Epithelial cell of esophagus (primary cell): Measurements from ENCODE around the gene MBLAC1.
"Not testable (repeated sequence)": the region's sequence is repeated elsewhere in the genome, so short reads cannot be mapped to it uniquely, and the experiment has no call there.

Experiments used
- DNase-seq: peaks from one replicate; pipeline ENCODE4 v3.0.0; 2010; ENCODE audit warnings: low read depth
- H3K4me3 ChIP-seq: 2 replicates; pipeline ENCODE4 v1.5.1; 2011; ENCODE audit warnings: mild to moderate bottlenecking, low read length, control low read depth
- TF ChIP-seq, protein P1 (sequence below): IDR thresholded peaks from 2 replicates; pipeline ENCODE4 v1.5.1; 2011; ENCODE audit warnings: low read depth, mild to moderate bottlenecking, low read length, control low read depth, inconsistent platforms; ENCODE audit not compliant: insufficient read depth; ENCODE audit errors: missing control alignments

The MBLAC1 gene

DNA sequence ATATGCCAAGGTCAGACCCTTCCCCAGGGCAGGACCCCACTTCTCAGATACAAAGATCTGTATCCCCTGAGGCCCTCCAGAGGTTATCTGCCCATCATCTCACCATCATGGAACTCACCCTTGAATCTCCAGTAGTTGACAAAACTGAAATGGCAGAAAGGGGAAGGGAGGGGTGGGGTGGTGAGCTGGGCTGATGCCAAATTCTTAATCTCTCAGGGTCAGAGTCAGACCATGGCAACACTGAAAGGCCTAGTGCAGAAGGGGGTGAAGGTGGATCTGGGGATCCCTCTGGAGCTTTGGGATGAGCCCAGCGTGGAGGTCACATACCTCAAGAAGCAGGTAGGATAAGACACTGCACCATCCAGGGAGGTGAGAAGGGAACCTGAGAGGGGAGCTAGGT lies 4.2 kb upstream of the MBLAC1 start:
- H3K4me3 ChIP-seq, result no peak overlapping the region
- TF ChIP-seq, protein P1, sequence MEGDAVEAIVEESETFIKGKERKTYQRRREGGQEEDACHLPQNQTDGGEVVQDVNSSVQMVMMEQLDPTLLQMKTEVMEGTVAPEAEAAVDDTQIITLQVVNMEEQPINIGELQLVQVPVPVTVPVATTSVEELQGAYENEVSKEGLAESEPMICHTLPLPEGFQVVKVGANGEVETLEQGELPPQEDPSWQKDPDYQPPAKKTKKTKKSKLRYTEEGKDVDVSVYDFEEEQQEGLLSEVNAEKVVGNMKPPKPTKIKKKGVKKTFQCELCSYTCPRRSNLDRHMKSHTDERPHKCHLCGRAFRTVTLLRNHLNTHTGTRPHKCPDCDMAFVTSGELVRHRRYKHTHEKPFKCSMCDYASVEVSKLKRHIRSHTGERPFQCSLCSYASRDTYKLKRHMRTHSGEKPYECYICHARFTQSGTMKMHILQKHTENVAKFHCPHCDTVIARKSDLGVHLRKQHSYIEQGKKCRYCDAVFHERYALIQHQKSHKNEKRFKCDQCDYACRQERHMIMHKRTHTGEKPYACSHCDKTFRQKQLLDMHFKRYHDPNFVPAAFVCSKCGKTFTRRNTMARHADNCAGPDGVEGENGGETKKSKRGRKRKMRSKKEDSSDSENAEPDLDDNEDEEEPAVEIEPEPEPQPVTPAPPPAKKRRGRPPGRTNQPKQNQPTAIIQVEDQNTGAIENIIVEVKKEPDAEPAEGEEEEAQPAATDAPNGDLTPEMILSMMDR, result no peak

DNA sequence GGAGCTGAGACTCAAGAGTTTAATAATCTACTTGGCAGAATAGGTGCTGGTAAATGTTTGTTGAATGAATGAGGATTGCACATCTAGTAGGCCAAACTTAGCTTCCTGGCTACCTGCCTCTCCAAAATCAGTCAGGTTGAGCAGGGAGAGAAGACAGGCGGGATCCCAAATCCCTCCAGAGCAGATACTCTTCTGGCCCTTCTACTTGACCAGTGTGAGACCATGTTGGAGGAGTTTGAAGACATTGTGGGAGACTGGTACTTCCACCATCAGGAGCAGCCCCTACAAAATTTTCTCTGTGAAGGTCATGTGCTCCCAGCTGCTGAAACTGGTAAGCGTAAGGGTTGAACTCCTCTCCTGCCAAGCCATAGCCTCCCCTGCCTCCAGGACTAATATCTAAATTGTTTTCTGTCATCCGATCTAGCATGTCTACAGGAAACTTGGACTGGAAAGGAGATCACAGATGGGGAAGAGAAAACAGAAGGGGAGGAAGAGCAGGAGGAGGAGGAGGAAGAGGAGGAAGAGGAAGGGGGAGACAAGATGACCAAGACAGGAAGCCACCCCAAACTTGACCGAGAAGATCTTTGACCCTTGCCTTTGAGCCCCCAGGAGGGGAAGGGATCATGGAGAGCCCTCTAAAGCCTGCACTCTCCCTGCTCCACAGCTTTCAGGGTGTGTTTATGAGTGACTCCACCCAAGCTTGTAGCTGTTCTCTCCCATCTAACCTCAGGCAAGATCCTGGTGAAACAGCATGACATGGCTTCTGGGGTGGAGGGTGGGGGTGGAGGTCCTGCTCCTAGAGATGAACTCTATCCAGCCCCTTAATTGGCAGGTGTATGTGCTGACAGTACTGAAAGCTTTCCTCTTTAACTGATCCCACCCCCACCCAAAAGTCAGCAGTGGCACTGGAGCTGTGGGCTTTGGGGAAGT lies 2.2 kb upstream of the MBLAC1 start:
- TF ChIP-seq, protein P1, result no peak
- no peak overlapping the region for H3K4me3 ChIP-seq
- DNase-seq, result no peak

More for the DNA sequence above, 4.2 kb upstream of the MBLAC1 start:
- DNase-seq, result no peak

DNA sequence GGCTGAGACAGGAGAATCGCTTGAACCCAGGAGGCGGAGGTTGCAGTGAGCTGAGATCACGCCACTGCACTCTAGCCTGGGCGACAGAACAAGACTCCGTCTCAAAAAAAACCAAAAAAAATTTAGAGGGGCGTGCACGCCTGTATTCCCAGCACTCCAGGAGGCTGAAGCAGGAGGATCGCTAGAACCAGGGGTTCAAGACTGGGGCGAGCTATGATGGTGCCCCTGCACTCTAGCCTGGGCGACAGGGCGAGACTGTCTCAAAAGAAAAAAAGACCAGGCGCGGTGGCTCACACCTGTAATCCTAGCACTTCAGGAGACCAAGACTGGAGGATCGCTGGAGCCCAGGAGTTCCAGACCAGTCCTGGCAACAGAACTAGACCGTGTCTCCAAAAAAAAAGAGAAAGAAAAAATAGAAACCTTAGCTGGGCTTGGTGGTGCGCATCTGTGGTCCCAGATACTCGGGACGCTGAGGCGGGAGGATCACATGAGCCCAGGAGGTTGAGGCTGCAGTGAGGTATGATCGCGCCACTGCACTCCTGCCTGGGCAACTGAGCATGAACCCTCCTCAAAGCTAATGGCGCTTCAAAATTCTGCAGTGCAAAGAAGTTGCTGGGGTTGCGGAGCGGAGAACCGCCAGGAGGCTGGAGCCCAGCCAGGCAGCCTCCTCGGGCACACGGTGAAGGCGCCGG lies 382 bp upstream of the MBLAC1 start:
- H3K4me3 ChIP-seq, result peak overlapping the region; percentile 92
- TF ChIP-seq, protein P1, result no peak
- no peak for DNase-seq

- peak overlapping the region; percentile 92 for H3K4me3 ChIP-seq
- DNase-seq, result no peak
- TF ChIP-seq, protein P1, result no peak
Measured at GRCh38 chr7:100127866-100128636, 1.3 kb downstream of the MBLAC1 start.

DNA sequence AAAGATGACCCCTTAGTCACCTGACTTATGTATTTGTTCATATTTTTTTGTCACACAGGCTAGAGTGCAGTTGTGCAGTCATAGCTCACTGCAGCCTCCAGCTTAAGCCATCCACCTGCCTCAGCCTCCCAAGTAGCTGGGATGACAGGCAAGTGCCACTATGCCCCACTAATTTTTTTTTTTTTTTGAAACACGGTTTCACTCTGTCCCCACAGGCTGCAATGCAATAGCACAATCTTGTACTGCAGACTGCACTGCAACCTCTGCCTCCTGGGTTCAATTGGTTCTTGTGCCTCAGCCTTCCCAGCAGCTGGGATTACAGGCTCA lies 1.8 kb downstream of the MBLAC1 start:
- no peak overlapping the region for H3K4me3 ChIP-seq
- TF ChIP-seq, protein P1, result no peak
- no peak for DNase-seq

DNA sequence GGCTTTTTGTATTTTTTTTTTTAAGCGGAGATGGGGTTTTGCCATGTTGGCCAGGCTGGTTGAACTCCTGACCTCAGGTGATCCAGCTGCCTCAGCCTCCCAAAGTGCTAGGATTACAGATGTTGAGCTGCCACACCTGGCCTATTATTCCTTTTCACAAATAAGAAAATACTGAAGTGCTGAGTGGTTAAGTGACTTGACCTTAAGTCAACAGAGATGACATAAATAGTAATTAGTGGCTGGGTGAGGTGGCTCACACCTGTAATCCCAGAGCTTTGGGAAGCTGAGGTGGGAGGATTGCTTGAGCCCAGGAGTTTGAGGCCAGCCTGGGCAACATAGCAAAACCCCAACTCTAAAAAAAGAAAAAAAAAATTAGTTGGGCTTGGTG lies 3.4 kb downstream of the MBLAC1 start:
- not testable (repeated sequence) for H3K4me3 ChIP-seq
- DNase-seq, result peak; percentile 67

GRCh38 chr7:100130608-100131453 lies 4.1 kb downstream of the MBLAC1 start:
- DNase-seq, result peak; percentile 64
- H3K4me3 ChIP-seq, result no peak overlapping the region

More at GRCh38 chr7:100130608-100131453, 4.1 kb downstream of the MBLAC1 start:
- TF ChIP-seq, protein P1, result peak; percentile 77
